ENCODE measurements around the gene MTUS2. TPM values are rescaled to one million over a fixed set of nuclear protein-coding genes. Genes with fewer than 3 reads are reported as not detected.

The MTUS2 gene
- total RNA-seq, 4 donors from 2014 or later: 0.16 to 0.75 (median 0.24) TPM

DNA sequence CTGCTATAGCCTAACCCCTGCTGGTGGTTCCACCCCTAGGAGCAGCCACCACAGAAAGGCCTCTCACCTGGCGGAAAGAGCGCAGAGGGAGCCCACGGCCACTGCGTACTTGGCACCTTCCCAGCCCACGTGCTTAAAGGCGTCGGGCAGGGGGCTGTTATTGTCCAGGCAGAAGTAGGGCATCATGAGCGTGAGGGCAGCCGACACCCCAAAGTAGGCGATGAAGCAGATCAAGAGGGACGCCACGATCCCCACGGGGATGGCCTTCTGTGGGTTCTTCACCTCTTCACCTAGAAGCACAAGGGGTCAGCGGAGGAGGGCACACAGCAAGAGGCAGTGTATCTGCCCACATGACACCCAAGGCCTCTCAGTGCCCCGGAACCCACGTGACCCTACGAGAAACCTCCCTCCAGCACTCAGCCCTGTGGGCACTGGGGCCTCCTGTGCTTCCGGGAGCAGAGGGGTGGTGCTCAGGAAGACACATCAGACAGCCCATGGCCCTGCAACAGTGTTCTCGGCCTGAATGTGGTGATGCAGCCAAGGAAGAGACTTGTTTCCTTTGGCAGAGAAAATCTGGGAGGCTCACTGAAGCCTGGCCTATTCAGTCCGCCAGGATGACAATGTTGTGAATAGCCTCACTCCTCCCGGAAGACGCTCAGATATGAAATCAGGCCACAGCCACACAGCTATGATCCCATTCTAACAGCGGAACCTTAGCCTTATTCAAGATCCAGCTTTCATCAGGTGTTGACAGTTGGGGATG lies 703.2 kb downstream of the MTUS2 start:
- 90 to 97% methylated on average over 2 to 23 of the region's 23 CpGs for WGBS, 2 donors (ENCODE audit: low coverage in 1 of 2)
- Histone ChIP-seq H3K36me3 (peaks cover 0 to 5% (median 0%) of the 10 kb centered on the region in 4 donors), H3K4me3 (no peak overlapping the region), H3K4me1 (no peaks in the 10 kb centered on the region), H3K9me3 (no peaks in the 10 kb centered on the region), H3K27me3 (no peaks in the 10 kb centered on the region), H3K27ac (no peak overlapping the region)
- intact Hi-C loops (cut with DNase I; ENCODE audit: low total_unique reads) (no loop called here), in situ Hi-C loops (cut with MboI; ENCODE audit: low pct_ligation_motif_present in 1 of 4, low pct_unique_long_range_greater_than_20kb in 1 of 4, low sequenced_read_pairs in 3 of 4) (loop anchor here in 2 of 4 donors (25.0 kb wide), 2 partner anchors 189 to 589 kb away; no protein-coding TSS in a partner anchor)
- TF ChIP-seq CTCF (IDR thresholded peaks at IDR 0.05) (no peak), EP300 (IDR thresholded peaks at IDR 0.05; ENCODE audit: low read depth) (no peak), POLR2A (IDR thresholded peaks at IDR 0.05) (no peak), POLR2AphosphoS5 (IDR thresholded peaks at IDR 0.05) (no peak)
- DNase-seq: no peak

GRCh38 chr13:29524176-29524575 lies 704.0 kb downstream of the MTUS2 start:
- intact Hi-C loops (cut with DNase I; ENCODE audit: low total_unique reads) (no loop called here), in situ Hi-C loops (cut with MboI; ENCODE audit: low pct_ligation_motif_present in 1 of 4, low pct_unique_long_range_greater_than_20kb in 1 of 4, low sequenced_read_pairs in 3 of 4) (loop anchor here in 2 of 4 donors (25.0 kb wide), 2 partner anchors 188 to 588 kb away; no protein-coding TSS in a partner anchor)
- Histone ChIP-seq H3K4me1 (no peaks in the 10 kb centered on the region), H3K4me3 (no peak overlapping the region), H3K9me3 (no peaks in the 10 kb centered on the region), H3K36me3 (no peaks in the 10 kb centered on the region), H3K27ac (no peak overlapping the region), H3K27me3 (no peaks in the 10 kb centered on the region)
- DNase-seq: no peak
- TF ChIP-seq CTCF (IDR thresholded peaks at IDR 0.05): no peak
- TF ChIP-seq EP300 (IDR thresholded peaks at IDR 0.05; ENCODE audit: low read depth): no peak
- TF ChIP-seq POLR2A (IDR thresholded peaks at IDR 0.05): no peak
- no peak for TF ChIP-seq POLR2AphosphoS5 (IDR thresholded peaks at IDR 0.05)
- WGBS, 2 donors (ENCODE audit: low coverage in 1 of 2): 89% methylated on average over 17 of the region's 17 CpGs; no CpG with 5 or more reads in 1 of the 2 donors

DNA sequence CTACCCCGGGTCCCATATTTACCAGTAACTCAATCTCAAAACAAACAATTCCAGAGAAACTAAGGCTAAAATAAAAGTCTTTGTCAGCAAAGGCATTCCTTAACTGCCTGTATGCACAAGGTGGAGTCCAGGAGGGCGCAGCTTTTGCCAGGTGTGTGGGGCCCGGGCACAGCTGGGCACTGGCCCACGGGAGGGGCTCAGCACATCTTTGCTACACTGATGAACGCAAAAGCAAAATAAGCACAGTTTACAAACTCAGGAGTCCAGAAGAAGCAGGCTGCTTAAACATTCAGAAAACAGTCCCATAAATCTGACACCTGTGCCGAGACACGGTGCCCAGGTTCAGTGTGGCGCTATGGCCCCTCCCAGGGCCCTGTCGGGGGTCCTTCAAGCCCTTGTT lies 704.5 kb downstream of the MTUS2 start:
- no peak for DNase-seq
- in situ Hi-C loops (cut with MboI; ENCODE audit: low pct_ligation_motif_present in 1 of 4, low pct_unique_long_range_greater_than_20kb in 1 of 4, low sequenced_read_pairs in 3 of 4): loop anchor here in 2 of 4 donors (25.0 kb wide), 2 partner anchors 188 to 588 kb away; no protein-coding TSS in a partner anchor
- Histone ChIP-seq H3K27ac (no peak overlapping the region), H3K36me3 (no peaks in the 10 kb centered on the region), H3K4me3 (no peak overlapping the region), H3K9me3 (no peaks in the 10 kb centered on the region), H3K27me3 (no peaks in the 10 kb centered on the region), H3K4me1 (no peaks in the 10 kb centered on the region)
- no peak for TF ChIP-seq POLR2AphosphoS5 (IDR thresholded peaks at IDR 0.05)
- no peak for TF ChIP-seq POLR2A (IDR thresholded peaks at IDR 0.05)
- no peak for TF ChIP-seq EP300 (IDR thresholded peaks at IDR 0.05; ENCODE audit: low read depth)
- TF ChIP-seq CTCF (IDR thresholded peaks at IDR 0.05): no peak
- WGBS, 2 donors (ENCODE audit: low coverage in 1 of 2): 76% methylated on average over 8 of the region's 9 CpGs; no CpG with 5 or more reads in 1 of the 2 donors
- intact Hi-C loops (cut with DNase I; ENCODE audit: low total_unique reads): no loop called here

GRCh38 chr13:29525757-29526156 lies 705.6 kb downstream of the MTUS2 start:
- H3K9me3 ChIP-seq: no peaks in the 10 kb centered on the region
- no peak overlapping the region for H3K27ac ChIP-seq
- no peaks in the 10 kb centered on the region for H3K4me1 ChIP-seq
- H3K36me3 ChIP-seq: no peaks in the 10 kb centered on the region
- intact Hi-C loops (cut with DNase I; ENCODE audit: low total_unique reads): no loop called here
- TF ChIP-seq EP300 (IDR thresholded peaks at IDR 0.05; ENCODE audit: low read depth) (no peak), POLR2A (IDR thresholded peaks at IDR 0.05) (no peak), POLR2AphosphoS5 (IDR thresholded peaks at IDR 0.05) (no peak), CTCF (IDR thresholded peaks at IDR 0.05) (no peak)
- DNase-seq: no peak
- H3K4me3 ChIP-seq: no peak overlapping the region
- H3K27me3 ChIP-seq: no peaks in the 10 kb centered on the region
- 86% methylated on average over 7 of the region's 7 CpGs; no CpG with 5 or more reads in 1 of the 2 donors for WGBS, 2 donors (ENCODE audit: low coverage in 1 of 2)
- in situ Hi-C loops (cut with MboI; ENCODE audit: low pct_ligation_motif_present in 1 of 4, low pct_unique_long_range_greater_than_20kb in 1 of 4, low sequenced_read_pairs in 3 of 4): no loop called here
